HL-60/S4 (cell line): ENCODE results near the gene MTRR.

Source experiments
- in situ Hi-C: fragments of 300-500 bp; cut with MboI; formaldehyde crosslinking; loops from 2 replicates; pipeline ENCODE4 v1.14.3; 2022; ENCODE audit warnings: low sequenced_read_pairs

MTRR gene

GRCh38 chr5:7856855-7857254, 12.1 kb upstream of the MTRR start:
- in situ Hi-C loops, result no loop called here

GRCh38 chr5:7857361-7857760, 11.6 kb upstream of the MTRR start:
- in situ Hi-C loops, result no loop called here

DNA sequence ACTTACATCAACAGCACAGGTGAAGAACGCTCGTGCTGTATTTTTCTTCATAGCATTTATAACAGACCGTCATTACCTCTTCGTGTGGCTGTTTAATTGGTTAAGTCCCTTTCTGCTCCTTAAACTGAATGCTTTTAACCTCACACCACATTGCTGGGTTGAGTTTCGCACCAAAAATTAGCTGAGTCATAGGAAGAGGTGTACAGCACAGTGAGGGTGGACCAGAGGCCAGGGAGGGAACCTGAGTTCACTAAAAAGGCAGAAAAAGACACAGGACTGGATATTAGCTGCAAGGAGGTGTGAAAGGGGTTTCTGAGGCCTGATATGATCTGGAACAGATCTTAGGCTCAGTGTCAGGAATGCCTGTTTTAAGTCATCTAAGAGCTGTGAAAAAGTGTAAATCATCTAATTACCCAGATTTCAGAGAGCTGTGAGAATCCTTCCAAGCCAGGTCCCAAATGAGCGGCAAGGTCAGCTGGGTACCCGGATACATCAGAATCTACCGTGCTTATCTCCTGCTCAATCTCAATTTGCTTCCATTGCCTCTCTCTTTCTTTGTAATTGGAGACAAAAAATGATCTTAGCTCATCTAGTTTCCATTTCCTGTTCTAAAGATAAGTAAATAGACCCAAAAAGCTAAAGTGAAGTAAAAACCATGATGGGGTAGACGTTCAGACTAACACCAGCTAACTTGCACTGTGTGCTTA, 10.9 kb upstream of the MTRR start:
- in situ Hi-C loops, result no loop called here

GRCh38 chr5:7866196-7866595, 2.8 kb upstream of the MTRR start:
- in situ Hi-C loops, result no loop called here

GRCh38 chr5:7867260-7867659, 1.7 kb upstream of the MTRR start:
- in situ Hi-C loops, result no loop called here

DNA sequence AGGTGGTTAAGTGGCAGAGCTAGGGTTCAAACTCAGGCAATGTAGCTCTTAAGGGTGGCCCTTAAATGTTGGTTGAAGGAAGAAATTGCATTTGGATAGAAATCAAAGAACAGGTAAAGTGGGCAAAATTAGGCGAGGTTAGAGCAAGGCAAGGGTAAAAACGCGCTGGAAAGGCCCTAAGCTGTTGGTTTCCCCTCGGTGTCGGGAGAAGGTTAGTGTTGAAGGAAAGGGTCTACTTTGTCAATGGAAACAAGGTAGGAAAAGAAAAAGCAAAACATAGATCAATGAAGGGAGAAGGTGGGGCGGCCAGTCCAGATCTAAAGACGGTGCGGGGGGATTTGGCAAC, 548 bp upstream of the MTRR start:
- in situ Hi-C loops, result no loop called here

GRCh38 chr5:7869474-7870136, 657 bp downstream of the MTRR start:
- in situ Hi-C loops, result no loop called here

DNA sequence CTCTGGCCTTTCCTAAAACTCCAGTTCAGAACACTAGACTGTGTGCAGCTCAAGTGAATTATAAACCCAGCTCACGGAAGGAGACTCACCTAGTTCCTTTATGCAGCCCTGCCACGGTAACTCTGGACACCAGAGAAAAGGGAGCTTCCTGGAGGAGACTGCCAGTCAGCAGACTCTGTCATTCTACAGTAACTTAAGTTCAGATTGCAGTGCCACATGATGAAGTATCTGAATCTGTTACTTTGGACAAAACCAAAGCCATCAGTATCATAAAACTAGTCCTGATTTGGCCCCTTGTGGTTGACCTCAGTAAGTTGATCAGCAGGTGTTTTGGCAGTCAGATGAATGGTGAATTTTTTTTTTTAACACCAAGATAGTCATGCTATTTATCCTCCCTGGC, 2.7 kb downstream of the MTRR start:
- in situ Hi-C loops, result no loop called here

DNA sequence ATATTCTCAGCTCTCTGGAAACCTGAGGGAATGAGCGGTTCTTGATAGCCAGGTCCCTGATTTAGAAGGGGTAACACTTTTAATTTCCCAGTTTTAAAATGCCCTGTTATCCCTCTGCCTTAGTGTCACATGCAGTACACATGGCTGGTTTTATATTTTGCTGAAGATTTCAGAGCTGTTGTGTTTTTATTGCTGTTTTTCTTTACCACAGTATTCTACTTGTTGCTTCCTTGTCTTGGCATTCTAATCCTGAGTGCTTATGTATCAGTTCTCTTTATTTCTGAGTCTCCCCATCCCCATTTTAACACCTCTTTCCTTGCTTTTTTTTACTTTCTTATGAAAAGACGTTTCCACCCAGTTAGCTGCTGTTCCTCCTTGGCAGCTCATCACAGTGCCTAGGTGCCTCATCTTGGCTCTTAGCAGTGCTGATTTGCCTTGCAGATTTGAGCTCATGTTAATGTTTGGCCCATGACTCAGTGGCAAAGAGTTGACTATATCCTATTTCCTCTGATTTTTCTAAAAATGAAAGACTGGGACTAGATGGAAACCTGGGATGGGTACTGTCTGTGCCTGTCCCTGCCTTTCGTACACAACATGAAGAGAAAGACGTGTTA, 3.7 kb downstream of the MTRR start:
- in situ Hi-C loops, result no loop called here

- in situ Hi-C loops, result no loop called here
These were observed 4.3 kb downstream of the MTRR start for GRCh38 chr5:7873216-7873615.

- in situ Hi-C loops, result no loop called here
These were observed 5.7 kb downstream of the MTRR start for GRCh38 chr5:7874639-7875038.

DNA sequence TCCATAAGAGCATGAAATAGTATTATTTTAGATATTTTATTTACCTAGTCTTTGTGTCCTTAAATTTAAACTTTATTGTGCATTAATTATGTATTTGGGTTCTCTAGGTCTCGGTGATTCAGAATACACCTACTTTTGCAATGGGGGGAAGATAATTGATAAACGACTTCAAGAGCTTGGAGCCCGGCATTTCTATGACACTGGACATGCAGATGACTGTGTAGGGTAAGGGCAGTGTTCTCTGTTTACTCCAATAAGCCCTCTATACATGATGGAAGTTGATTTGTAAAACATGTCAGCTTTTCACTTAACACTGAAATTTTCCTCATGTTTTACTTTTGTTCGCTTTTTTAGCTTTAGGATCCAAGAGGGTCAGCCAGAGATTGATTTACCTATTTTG, 6.2 kb downstream of the MTRR start:
- in situ Hi-C loops, result no loop called here

DNA sequence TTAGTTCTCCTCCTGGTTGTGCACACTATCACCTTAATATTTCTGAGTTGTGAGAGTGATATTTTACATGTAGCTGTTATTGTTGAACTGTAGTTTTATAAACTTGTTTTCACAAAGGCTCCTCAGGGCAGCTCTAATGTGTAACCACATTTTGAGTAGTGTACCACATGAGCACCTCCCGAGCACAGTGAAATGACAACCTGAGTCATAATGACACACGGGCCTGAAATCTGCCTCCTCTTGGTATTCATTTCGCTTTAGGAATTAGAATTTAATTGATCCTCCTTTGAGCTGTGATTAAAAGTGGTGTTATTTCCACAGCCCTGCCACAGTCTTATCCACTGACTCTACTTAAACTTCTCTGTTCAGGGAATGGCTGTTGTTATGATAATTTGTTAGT, 7.9 kb downstream of the MTRR start:
- in situ Hi-C loops, result no loop called here

- in situ Hi-C loops, result no loop called here
These were observed 8.9 kb downstream of the MTRR start for GRCh38 chr5:7877851-7878250.

DNA sequence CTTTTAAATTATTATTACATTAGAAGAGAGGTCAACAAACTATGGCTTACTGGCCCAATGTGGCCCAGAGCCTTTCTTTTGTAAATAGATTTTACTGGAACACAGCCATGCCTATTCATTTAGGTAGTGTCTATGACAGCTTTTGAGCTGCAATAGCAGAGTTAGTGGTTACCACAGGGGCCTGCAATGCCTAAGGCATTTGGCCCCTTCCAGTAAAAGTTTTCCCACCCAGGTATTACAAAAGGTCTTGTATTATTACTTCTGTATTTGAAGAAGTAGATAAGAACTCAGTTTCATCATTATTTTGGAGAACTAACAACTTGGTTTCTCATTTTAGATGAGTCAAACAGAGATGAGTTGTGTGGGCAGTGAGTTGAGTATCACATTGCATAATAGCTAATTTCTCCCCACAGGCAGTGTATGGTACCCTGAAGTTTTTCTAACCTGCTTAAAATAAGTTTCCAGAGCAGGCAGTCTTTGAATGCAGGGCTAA, 9.5 kb downstream of the MTRR start:
- in situ Hi-C loops, result no loop called here

DNA sequence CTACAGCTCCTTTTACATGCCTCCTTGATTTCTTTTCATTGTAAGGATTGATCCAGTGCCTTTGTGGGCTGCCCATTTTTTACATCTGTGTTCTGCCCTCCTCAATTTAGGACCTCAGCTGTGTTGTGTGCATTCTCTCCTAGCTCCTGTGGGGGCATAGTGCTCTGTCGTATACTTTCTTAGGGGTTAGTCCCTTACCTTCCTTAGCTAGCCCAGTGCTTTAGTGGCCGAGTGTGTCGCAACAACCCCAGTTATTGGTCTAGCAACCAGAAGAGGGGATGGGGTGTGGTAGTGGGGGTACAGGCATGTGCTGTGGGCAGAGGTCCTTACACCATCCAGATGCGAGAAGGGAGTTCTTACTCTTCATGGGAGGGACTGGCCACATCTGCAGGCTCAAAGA, 12.1 kb downstream of the MTRR start:
- in situ Hi-C loops, result no loop called here

- in situ Hi-C loops, result no loop called here
These were observed 12.9 kb downstream of the MTRR start for GRCh38 chr5:7881816-7882215.

GRCh38 chr5:7882926-7883325, 14.0 kb downstream of the MTRR start:
- in situ Hi-C loops, result no loop called here

DNA sequence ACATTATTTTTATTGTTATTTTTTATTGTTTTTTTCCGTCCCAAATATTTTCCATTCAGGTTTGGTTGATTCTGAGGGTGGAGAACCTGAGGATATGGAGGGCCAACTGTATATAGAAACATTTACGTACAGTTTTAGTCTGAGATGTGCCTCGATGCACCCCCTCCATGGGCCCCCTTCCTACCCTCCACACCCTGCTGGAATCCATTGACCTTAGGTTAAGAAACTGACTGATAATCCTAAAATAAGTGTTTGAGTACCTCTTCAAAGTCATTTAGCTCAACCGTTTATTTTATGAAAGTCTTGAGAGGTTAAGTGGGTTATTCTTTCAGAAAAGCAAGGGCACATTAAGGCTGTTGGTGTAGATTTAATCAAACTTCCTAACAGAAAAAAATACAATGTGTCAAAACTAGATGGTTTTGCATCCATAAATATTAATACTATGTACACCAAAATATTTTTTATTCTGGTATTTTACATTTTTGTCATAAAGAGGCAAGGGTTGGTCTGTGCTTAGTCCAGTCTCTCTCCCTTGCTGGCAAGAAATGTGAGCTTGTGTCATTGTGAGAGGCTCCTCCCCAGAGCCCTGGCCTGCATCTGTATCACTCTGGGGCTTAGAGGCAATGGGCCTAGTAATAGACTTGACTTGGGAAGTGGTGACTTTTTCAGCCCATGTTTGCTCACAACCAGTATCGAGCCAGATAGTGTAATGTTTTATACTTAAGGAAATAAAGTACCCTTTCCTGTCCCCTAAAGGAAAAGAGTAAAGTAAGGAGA, 15.7 kb downstream of the MTRR start:
- in situ Hi-C loops, result no loop called here

- in situ Hi-C loops, result no loop called here
These were observed 18.0 kb downstream of the MTRR start for GRCh38 chr5:7886849-7887475.

DNA sequence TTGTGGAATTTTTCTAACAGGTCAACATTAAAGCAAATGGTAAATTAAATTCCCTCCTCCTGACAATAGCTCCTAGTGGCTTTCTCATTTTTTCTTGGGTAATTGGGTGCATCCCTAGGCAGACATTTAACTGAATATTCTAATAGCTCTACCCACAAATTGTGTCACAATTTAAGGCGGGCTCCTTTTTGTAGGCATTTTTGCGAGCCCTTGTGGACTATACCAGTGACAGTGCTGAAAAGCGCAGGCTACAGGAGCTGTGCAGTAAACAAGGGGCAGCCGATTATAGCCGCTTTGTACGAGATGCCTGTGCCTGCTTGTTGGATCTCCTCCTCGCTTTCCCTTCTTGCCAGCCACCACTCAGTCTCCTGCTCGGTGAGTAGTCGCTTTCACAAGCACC, 20.0 kb downstream of the MTRR start:
- in situ Hi-C loops, result no loop called here
